H1 (cell line): ENCODE results near the gene DYRK1B.

Experiments
- CEBPB ChIP-seq: IDR thresholded peaks from 2 replicates; pipeline ENCODE4 v1.6.1; 2012; ENCODE audit warnings: low read depth, low read length
- CREB1 ChIP-seq: IDR thresholded peaks from 2 replicates; pipeline ENCODE4 v1.6.1; 2012; ENCODE audit warnings: inconsistent platforms
- POLR2A ChIP-seq, 2 experiments: IDR thresholded peaks; 1 replicate in 1 of 2; 2 replicates in 1 of 2; pipeline ENCODE4 v1.6.1; 2011; ENCODE audit warnings: low read depth in 2 of 2, low read length in 2 of 2, mild to moderate bottlenecking in 2 of 2; ENCODE audit errors: control extremely low read depth in 1 of 2
- TAF1 ChIP-seq: IDR thresholded peaks from 2 replicates; pipeline ENCODE4 v1.6.1; 2011; ENCODE audit warnings: mild to moderate bottlenecking, low read depth, low read length
- YY1 ChIP-seq: IDR thresholded peaks from 2 replicates; pipeline ENCODE4 v1.6.1; 2011; ENCODE audit warnings: low read depth, mild to moderate bottlenecking, low read length
- TF ChIP-seq, protein P1 (sequence below), 3 experiments: IDR thresholded peaks; 1 replicate in 2 of 3; 2 replicates in 1 of 3; pipeline versions ENCODE4 v1.5.1 to v1.6.1; 2011; ENCODE audit warnings: low read length in 3 of 3, mild to moderate bottlenecking in 3 of 3, inconsistent platforms in 2 of 3, low read depth in 1 of 3, moderate library complexity in 1 of 3; ENCODE audit not compliant: insufficient read depth in 1 of 3; ENCODE audit errors: control extremely low read depth in 1 of 3

DNA sequence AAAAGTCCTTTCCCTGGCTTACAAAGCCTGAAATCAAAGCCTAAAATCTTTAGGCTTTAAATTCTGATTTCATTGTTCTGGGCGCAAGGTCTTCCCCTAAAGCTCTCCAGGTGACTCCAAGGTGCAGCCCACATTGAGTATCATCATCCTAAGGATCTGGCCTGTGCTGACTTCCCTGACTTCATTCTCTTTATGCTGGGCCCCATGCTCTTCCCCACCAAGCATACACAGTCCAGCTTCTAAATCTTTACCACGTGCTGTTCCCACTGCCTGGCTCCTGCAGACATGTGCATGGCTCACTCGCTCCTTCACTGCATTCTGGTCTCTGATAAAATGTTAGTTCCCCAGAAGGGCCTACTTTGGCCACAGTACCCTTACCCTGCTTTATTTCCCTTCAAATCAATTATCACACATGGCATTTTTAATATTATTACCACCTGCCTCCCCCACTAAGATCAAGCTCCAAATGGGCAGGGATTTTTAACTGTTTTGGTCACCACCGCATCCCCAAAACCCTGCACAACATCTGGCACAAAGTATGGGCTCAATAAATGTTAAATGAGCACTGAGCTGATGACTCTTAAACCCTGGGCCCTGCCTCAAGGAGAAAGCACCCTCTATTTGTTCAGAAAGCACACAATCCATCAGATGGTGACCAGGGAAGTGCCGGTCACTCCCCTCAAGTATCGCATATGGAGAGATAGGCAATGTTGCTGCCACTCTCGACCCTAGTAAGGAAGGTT lies 8.9 kb upstream of the DYRK1B start:
- TF ChIP-seq, protein P1, sequence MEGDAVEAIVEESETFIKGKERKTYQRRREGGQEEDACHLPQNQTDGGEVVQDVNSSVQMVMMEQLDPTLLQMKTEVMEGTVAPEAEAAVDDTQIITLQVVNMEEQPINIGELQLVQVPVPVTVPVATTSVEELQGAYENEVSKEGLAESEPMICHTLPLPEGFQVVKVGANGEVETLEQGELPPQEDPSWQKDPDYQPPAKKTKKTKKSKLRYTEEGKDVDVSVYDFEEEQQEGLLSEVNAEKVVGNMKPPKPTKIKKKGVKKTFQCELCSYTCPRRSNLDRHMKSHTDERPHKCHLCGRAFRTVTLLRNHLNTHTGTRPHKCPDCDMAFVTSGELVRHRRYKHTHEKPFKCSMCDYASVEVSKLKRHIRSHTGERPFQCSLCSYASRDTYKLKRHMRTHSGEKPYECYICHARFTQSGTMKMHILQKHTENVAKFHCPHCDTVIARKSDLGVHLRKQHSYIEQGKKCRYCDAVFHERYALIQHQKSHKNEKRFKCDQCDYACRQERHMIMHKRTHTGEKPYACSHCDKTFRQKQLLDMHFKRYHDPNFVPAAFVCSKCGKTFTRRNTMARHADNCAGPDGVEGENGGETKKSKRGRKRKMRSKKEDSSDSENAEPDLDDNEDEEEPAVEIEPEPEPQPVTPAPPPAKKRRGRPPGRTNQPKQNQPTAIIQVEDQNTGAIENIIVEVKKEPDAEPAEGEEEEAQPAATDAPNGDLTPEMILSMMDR (IDR thresholded peaks at IDR 0.05; ENCODE audit: control extremely low read depth in 1 of 3, insufficient read depth in 1 of 3, low read depth in 1 of 3, low read length in 3 of 3), result no peak
- TF ChIP-seq TAF1 (no peak), POLR2A (IDR thresholded peaks at IDR 0.05; ENCODE audit: control extremely low read depth in 1 of 2, low read depth in 2 of 2, low read length in 2 of 2) (no peak), CREB1 (no peak), YY1 (no peak), CEBPB (no peak)
